ENCODE data around the gene CELSR1.

DNA sequence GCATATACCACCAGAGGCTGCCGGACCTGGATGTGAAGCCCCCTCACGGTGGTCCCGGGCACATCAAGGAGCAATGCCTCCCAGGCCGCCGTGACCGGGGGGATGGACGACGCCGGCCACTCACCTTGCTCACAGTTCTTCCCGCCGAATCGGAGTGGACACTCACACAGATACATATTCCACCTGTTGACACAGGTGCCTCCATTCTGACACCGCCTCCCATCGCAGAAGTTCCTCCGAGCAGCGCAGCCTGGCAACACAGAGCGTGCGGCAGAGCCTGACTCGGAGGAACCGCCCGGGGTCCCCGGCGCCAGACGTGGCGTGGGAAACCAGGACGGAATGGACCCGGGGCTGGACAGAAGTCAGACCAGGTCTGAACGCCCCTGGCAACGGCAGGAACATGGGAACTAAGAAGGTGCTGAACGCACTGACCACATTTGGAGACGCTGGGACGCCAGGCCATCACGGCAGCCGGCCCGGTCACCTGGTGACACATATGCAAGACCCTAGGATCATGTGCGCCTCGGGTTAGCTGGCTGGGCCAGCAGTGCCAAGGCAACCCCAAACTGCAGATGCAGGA, 127.7 kb downstream of the CELSR1 start:
- TF ChIP-seq POLR2AphosphoS5 (IDR thresholded peaks at IDR 0.05; ENCODE audit: low read depth, low read length): no peak
- TF ChIP-seq POLR2A (IDR thresholded peaks at IDR 0.05; ENCODE audit: low read depth, low read length): no peak

All from GM12892 (cell line).